H9 (cell line): ENCODE measurements around the gene ANO2. TPM values are rescaled to one million over a fixed set of nuclear protein-coding genes. Genes with fewer than 3 reads are reported as not detected.

Source experiments
- DNase-seq: peaks from one replicate; pipeline ENCODE4 v3.0.0-alpha.2; 2017
- H2AFZ ChIP-seq: one replicate; pipeline ENCODE4 v1.6.1; 2013; ENCODE audit warnings: mild to moderate bottlenecking, low read length, control low read depth, moderate library complexity
- H2AK5ac ChIP-seq: 2 replicates; pipeline ENCODE4 v1.6.1; 2013; ENCODE audit warnings: low read length, control low read depth, mixed read lengths; ENCODE audit not compliant: insufficient read length
- H2BK120ac ChIP-seq: one replicate; pipeline ENCODE4 v1.6.1; 2013; ENCODE audit warnings: low read depth, mild to moderate bottlenecking, low read length, control low read depth, inconsistent platforms; ENCODE audit not compliant: poor library complexity, severe bottlenecking
- H2BK12ac ChIP-seq: 2 replicates; pipeline ENCODE4 v1.6.1; 2013; ENCODE audit warnings: low read length, control low read depth, mixed read lengths, low read depth; ENCODE audit not compliant: insufficient read length
- H2BK15ac ChIP-seq: 2 replicates; pipeline ENCODE4 v1.6.1; 2013; ENCODE audit warnings: low read depth, low read length, control low read depth
- H2BK20ac ChIP-seq: one replicate; pipeline ENCODE4 v1.6.1; 2013; ENCODE audit warnings: low read depth, mild to moderate bottlenecking, low read length, control low read depth, inconsistent platforms; ENCODE audit not compliant: poor library complexity, severe bottlenecking
- H2BK5ac ChIP-seq: 2 replicates; pipeline ENCODE4 v1.6.1; 2013; ENCODE audit warnings: low read length, control low read depth, mixed read lengths; ENCODE audit not compliant: insufficient read length
- H3K14ac ChIP-seq: 2 replicates; pipeline ENCODE4 v1.6.1; 2013; ENCODE audit warnings: low read length, control low read depth; ENCODE audit not compliant: insufficient read depth
- H3K18ac ChIP-seq: 2 replicates; pipeline ENCODE4 v1.6.1; 2013; ENCODE audit warnings: low read depth, mild to moderate bottlenecking, mixed read lengths, low read length, control low read depth; ENCODE audit not compliant: insufficient read length
- H3K23ac ChIP-seq: 2 replicates; pipeline ENCODE4 v1.6.1; 2013; ENCODE audit warnings: low read length, control low read depth, mixed read lengths, low read depth; ENCODE audit not compliant: insufficient read length
- H3K23me2 ChIP-seq: 2 replicates; pipeline ENCODE4 v1.6.1; 2013; ENCODE audit warnings: low read depth, mild to moderate bottlenecking, mixed read lengths, low read length, control low read depth; ENCODE audit not compliant: insufficient read length, poor library complexity, severe bottlenecking
- H3K27ac ChIP-seq: 2 replicates; pipeline ENCODE4 v1.5.1; 2013; ENCODE audit warnings: low read length, control low read depth, mixed read lengths, low read depth; ENCODE audit not compliant: insufficient read length
- H3K27me3 ChIP-seq: 2 replicates; pipeline ENCODE4 v1.6.1; 2013; ENCODE audit warnings: low read length, control low read depth, inconsistent platforms; ENCODE audit not compliant: insufficient read depth
- H3K4ac ChIP-seq: 2 replicates; pipeline ENCODE4 v1.6.1; 2013; ENCODE audit warnings: low read depth, mild to moderate bottlenecking, control low read depth, inconsistent platforms, low read length, moderate library complexity
- H3K4me1 ChIP-seq: 2 replicates; pipeline ENCODE4 v1.6.1; 2013; ENCODE audit warnings: low read length, control low read depth, inconsistent platforms; ENCODE audit not compliant: insufficient read depth
- H3K4me2 ChIP-seq: 2 replicates; pipeline ENCODE4 v1.6.1; 2013; ENCODE audit warnings: low read length, control low read depth, mixed read lengths; ENCODE audit not compliant: insufficient read length, insufficient read depth
- H3K56ac ChIP-seq: 2 replicates; pipeline ENCODE4 v1.6.1; 2013; ENCODE audit warnings: low read depth, mild to moderate bottlenecking, mixed read lengths, low read length, control low read depth; ENCODE audit not compliant: insufficient read length
- H3K79me1 ChIP-seq: 2 replicates; pipeline ENCODE4 v1.6.1; 2013; ENCODE audit warnings: low read depth, mild to moderate bottlenecking, moderate library complexity, low read length, control low read depth, inconsistent platforms; ENCODE audit not compliant: insufficient read depth, poor library complexity, severe bottlenecking
- H3K79me2 ChIP-seq: 2 replicates; pipeline ENCODE4 v1.6.1; 2013; ENCODE audit warnings: low read length, control low read depth, inconsistent platforms; ENCODE audit not compliant: insufficient read depth
- H3K9ac ChIP-seq: 2 replicates; pipeline ENCODE4 v1.6.1; 2013; ENCODE audit warnings: low read length, control low read depth, mixed read lengths; ENCODE audit not compliant: insufficient read length; ENCODE audit errors: extremely low read depth
- H3K9me3 ChIP-seq: one replicate; pipeline ENCODE4 v1.6.1; 2013; ENCODE audit warnings: low read depth, low read length, inconsistent platforms; ENCODE audit not compliant: control insufficient read depth
- H3T11ph ChIP-seq: one replicate; pipeline ENCODE4 v1.6.1; 2013; ENCODE audit warnings: mild to moderate bottlenecking, low read length, control low read depth, inconsistent platforms
- H4K20me1 ChIP-seq: one replicate; pipeline ENCODE4 v1.6.1; 2013; ENCODE audit not compliant: control insufficient read depth, insufficient read length, insufficient read depth
- H4K5ac ChIP-seq: 2 replicates; pipeline ENCODE4 v1.6.1; 2013; ENCODE audit warnings: low read depth, mild to moderate bottlenecking, mixed read lengths, low read length, control low read depth; ENCODE audit not compliant: insufficient read length
- H4K8ac ChIP-seq: replicated peaks from 2 replicates; pipeline ENCODE4 v1.6.1; 2013; ENCODE audit warnings: low read length, control low read depth, mixed read lengths, low read depth; ENCODE audit not compliant: insufficient read length
- H4K91ac ChIP-seq: 2 replicates; pipeline ENCODE4 v1.6.1; 2013; ENCODE audit warnings: low read depth, mild to moderate bottlenecking, moderate library complexity, mixed read lengths, low read length, control low read depth; ENCODE audit not compliant: insufficient read length
- H3K27ac Mint-ChIP-seq, 3 experiments: 2 replicates in 2 of 3; 3 replicates in 1 of 3; pipeline ENCODE4 v1.8.0; 2020 to 2021; ENCODE audit warnings: mixed read lengths in 3 of 3, mild to moderate bottlenecking in 1 of 3, moderate library complexity in 1 of 3
- H3K27me3 Mint-ChIP-seq: 2 replicates; pipeline ENCODE4 v1.8.0; 2021; ENCODE audit warnings: low read depth, mild to moderate bottlenecking, moderate library complexity, mixed read lengths
- H3K36me3 Mint-ChIP-seq, 3 experiments: 2 replicates in 2 of 3; 3 replicates in 1 of 3; pipeline ENCODE4 v1.8.0; 2020 to 2021; ENCODE audit warnings: low read depth in 3 of 3, mixed read lengths in 3 of 3; ENCODE audit not compliant: insufficient read depth in 1 of 3
- H3K4me1 Mint-ChIP-seq, 2 experiments: 2 replicates each; pipeline ENCODE4 v1.8.0; 2020; ENCODE audit warnings: mixed read lengths in 2 of 2
- H3K4me3 Mint-ChIP-seq, 2 experiments: 2 replicates in 1 of 2; 3 replicates in 1 of 2; pipeline ENCODE4 v1.8.0; 2020 to 2021; ENCODE audit warnings: mild to moderate bottlenecking in 2 of 2, mixed read lengths in 2 of 2, moderate library complexity in 1 of 2
- H3K9me3 Mint-ChIP-seq, 2 experiments: 2 replicates in 1 of 2; 3 replicates in 1 of 2; pipeline ENCODE4 v1.8.0; 2020; ENCODE audit warnings: mild to moderate bottlenecking in 2 of 2, mixed read lengths in 2 of 2, moderate library complexity in 1 of 2
- WGBS: extraction: QIAGEN DNeasy Blood & Tissue Kit; methylation state at CpG from one replicate; pipeline ENCODE4 v1.1.7; 2013; ENCODE audit warnings: missing lambda C conversion rate, low lambda C conversion rate, mixed read lengths; ENCODE audit not compliant: insufficient read length; ENCODE audit errors: extremely low coverage; 5-methylcytosine and 5-hydroxymethylcytosine counted together
- total RNA-seq: library from RNA; stranded (reverse); gene quantifications from 2 replicates; pipeline ENCODE4 v1.2.1, GENCODE V29; 2021
- TF ChIP-seq, protein P1 (sequence below): fragments of 200-600 bp; sonication (generic); conservative IDR thresholded peaks from 3 replicates; pipeline ENCODE4 v1.8.0; 2021; ENCODE audit warnings: antibody characterized with exemption, mild to moderate bottlenecking

Gene ANO2
- total RNA-seq, 1 experiment from 2014 or later: 3.8 TPM

DNA sequence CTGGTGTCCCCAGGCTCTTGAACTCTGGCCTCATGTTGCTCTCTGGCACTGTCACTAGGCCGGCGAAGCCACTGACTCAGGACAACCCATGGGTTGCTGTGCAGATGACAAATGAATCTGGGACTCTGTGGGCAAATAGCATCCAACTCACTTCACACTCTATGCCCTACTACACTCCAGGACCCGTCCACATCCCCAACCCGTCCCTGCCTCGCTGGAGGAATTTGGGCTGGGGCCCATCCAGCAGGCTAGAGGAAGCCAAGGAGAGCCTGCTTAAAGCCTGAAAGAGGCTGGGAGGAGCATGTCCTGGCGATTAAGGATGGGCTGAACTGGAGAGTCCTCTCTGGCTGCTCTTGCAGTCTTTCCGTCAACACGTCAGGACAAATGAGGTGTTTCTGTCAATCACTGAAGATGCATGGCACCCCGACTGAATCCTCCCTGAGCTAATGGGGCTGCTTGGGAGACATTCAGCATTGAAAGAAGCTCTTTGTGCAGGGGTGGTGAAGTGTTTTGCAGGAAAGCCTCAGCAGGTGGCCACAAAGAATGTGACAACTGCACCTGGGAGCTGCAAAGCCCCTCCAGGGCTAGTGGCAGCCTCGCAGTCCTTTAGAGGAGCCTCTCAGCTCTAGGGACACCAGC lies 71.7 kb downstream of the ANO2 start:
- no CpG with 5 or more reads among the region's 10 CpGs for WGBS
- Histone ChIP-seq H3K4me1 (no peaks in the 10 kb centered on the region; the same call in 1 of the 2 replicates), H3K4ac (no peak overlapping the region), H4K20me1 (no peaks in the 10 kb centered on the region), H4K5ac (no peak overlapping the region), H2AK5ac (no peak overlapping the region), H3K9me3 (no peaks in the 10 kb centered on the region), H2BK120ac (no peak overlapping the region), H4K91ac (no peak overlapping the region), H3K27ac (no peak overlapping the region), H3K9ac (no peak overlapping the region), H3K23ac (no peak overlapping the region), H3K56ac (no peak overlapping the region), H2BK5ac (no peak overlapping the region), H3T11ph (no peak overlapping the region), H3K23me2 (no peaks in the 10 kb centered on the region), H3K27me3 (no peaks in the 10 kb centered on the region), H2BK15ac (no peak overlapping the region), H3K18ac (no peak overlapping the region), H2AFZ (no peak overlapping the region), H3K4me2 (no peak overlapping the region), H3K79me2 (no peaks in the 10 kb centered on the region), H2BK20ac (no peak overlapping the region), H3K79me1 (no peaks in the 10 kb centered on the region), H2BK12ac (no peak overlapping the region), H4K8ac (no peak overlapping the region), H3K14ac (no peak overlapping the region)
- DNase-seq: peak; percentile 65
- TF ChIP-seq, protein P1, sequence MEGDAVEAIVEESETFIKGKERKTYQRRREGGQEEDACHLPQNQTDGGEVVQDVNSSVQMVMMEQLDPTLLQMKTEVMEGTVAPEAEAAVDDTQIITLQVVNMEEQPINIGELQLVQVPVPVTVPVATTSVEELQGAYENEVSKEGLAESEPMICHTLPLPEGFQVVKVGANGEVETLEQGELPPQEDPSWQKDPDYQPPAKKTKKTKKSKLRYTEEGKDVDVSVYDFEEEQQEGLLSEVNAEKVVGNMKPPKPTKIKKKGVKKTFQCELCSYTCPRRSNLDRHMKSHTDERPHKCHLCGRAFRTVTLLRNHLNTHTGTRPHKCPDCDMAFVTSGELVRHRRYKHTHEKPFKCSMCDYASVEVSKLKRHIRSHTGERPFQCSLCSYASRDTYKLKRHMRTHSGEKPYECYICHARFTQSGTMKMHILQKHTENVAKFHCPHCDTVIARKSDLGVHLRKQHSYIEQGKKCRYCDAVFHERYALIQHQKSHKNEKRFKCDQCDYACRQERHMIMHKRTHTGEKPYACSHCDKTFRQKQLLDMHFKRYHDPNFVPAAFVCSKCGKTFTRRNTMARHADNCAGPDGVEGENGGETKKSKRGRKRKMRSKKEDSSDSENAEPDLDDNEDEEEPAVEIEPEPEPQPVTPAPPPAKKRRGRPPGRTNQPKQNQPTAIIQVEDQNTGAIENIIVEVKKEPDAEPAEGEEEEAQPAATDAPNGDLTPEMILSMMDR: no peak
- H3K9me3 Mint-ChIP-seq: no peaks in the 10 kb centered on the region
- no peaks in the 10 kb centered on the region for H3K36me3 Mint-ChIP-seq
- H3K27ac Mint-ChIP-seq: peak overlapping the region in 2 of 3 experiments; percentile 91 to 94; a peak in 3 of 7 replicates
- no peaks in the 10 kb centered on the region; the same call in 1 of the 2 replicates for H3K27me3 Mint-ChIP-seq
- 0 out of 5 replicates have a peak overlapping the region, but pooled peaks of 1 of the 2 experiments have one; percentile 53 for H3K4me3 Mint-ChIP-seq
- peaks cover 15 to 35% of the 10 kb centered on the region in 2 experiments for H3K4me1 Mint-ChIP-seq
